H1 (cell line): ENCODE data around the gene DNAAF5. TPM values are rescaled to one million over a fixed set of nuclear protein-coding genes. Genes with fewer than 3 reads are reported as not detected.

Experiments used
- CTCF ChIA-PET: fragments of 300-600 bp; sonication (Branson Sonifier 250); formaldehyde crosslinking; loops from one replicate; lab custom pipeline; 2021; ENCODE audit not compliant: partially characterized antibody; lab: Charles Lee
- POLR2A ChIA-PET: fragments of 300-600 bp; sonication (Branson Sonifier 250); formaldehyde crosslinking; loops from one replicate; lab custom pipeline; 2021; ENCODE audit warnings: inconsistent platforms; ENCODE audit not compliant: partially characterized antibody; lab: Charles Lee
- DNase-seq, 2 experiments: peaks; one replicate each; pipeline versions ENCODE4 v3.0.0 to v3.0.0-alpha.2; 2010 to 2022; ENCODE audit warnings: low spot score in 2 of 2, low read depth in 1 of 2, mixed read lengths in 1 of 2
- FAIRE-seq: peaks from 2 replicates; lab custom pipeline; 2011; peaks lifted over from hg19 to GRCh38; lab: Jason Lieb, UNC
- H2AFZ ChIP-seq: 2 replicates; pipeline ENCODE4 v1.8.1; 2012; ENCODE audit warnings: low read length, inconsistent platforms
- H2AK5ac ChIP-seq: 2 replicates; pipeline ENCODE4 v1.6.1; 2013; ENCODE audit warnings: low read depth, low read length
- H2BK120ac ChIP-seq: replicated peaks from 2 replicates; pipeline ENCODE3; 2013; ENCODE audit warnings: low read depth, low read length, inconsistent platforms
- H2BK12ac ChIP-seq: 2 replicates; pipeline ENCODE4 v1.6.1; 2013; ENCODE audit warnings: low read depth, low read length
- H2BK15ac ChIP-seq: 2 replicates; pipeline ENCODE4 v1.6.1; 2013; ENCODE audit warnings: low read length
- H2BK20ac ChIP-seq: 2 replicates; pipeline ENCODE4 v1.6.1; 2013; ENCODE audit warnings: low read length
- H2BK5ac ChIP-seq: 2 replicates; pipeline ENCODE4 v1.6.1; 2013; ENCODE audit warnings: low read depth, low read length
- H3K14ac ChIP-seq: 2 replicates; pipeline ENCODE4 v1.6.1; 2013; ENCODE audit warnings: inconsistent platforms; ENCODE audit not compliant: insufficient read length
- H3K18ac ChIP-seq: 2 replicates; pipeline ENCODE4 v1.6.1; 2013; ENCODE audit warnings: low read length; ENCODE audit errors: extremely low read depth
- H3K23ac ChIP-seq: 2 replicates; pipeline ENCODE4 v1.6.1; 2013; ENCODE audit warnings: inconsistent platforms; ENCODE audit not compliant: insufficient read length
- H3K23me2 ChIP-seq: 2 replicates; pipeline ENCODE4 v1.6.1; 2013; ENCODE audit warnings: low read depth, low read length
- H3K27ac ChIP-seq: 2 replicates; pipeline ENCODE4 v1.6.1; 2011; ENCODE audit warnings: low read depth, low read length, inconsistent platforms
- H3K27me3 ChIP-seq, 4 experiments: replicated peaks in 1 of 4; 1 replicate in 1 of 4; 2 replicates in 3 of 4; pipeline versions ENCODE4 v1.6.1 to v1.8.1; 2011 to 2013; ENCODE audit warnings: low read length in 3 of 4, mild to moderate bottlenecking in 3 of 4, inconsistent platforms in 2 of 4, mixed read lengths in 2 of 4, moderate library complexity in 1 of 4; ENCODE audit not compliant: control insufficient read depth in 3 of 4, insufficient read depth in 3 of 4; ENCODE audit errors: extremely low read depth in 1 of 4
- H3K36me3 ChIP-seq, 4 experiments: 2 replicates each; pipeline versions ENCODE4 v1.6.1 to v1.8.1; 2011 to 2013; ENCODE audit warnings: mild to moderate bottlenecking in 4 of 4, low read length in 3 of 4, moderate library complexity in 2 of 4, control low read depth in 1 of 4, inconsistent platforms in 1 of 4; ENCODE audit not compliant: insufficient read depth in 4 of 4, control insufficient read depth in 2 of 4
- H3K4ac ChIP-seq: replicated peaks from 2 replicates; pipeline ENCODE3; 2013; ENCODE audit warnings: low read length, low read depth, mixed read lengths, inconsistent platforms; ENCODE audit not compliant: insufficient read length
- H3K4me1 ChIP-seq, 4 experiments: replicated peaks in 1 of 4; 1 replicate in 1 of 4; 2 replicates in 3 of 4; pipeline versions ENCODE4 v1.6.1 to v1.8.1; 2011 to 2013; ENCODE audit warnings: low read length in 3 of 4, inconsistent platforms in 2 of 4, mixed read lengths in 1 of 4; ENCODE audit not compliant: insufficient read depth in 4 of 4, control insufficient read depth in 3 of 4
- H3K4me2 ChIP-seq, 2 experiments: 2 replicates each; pipeline versions ENCODE4 v1.6.1 to v1.8.1; 2011 to 2013; ENCODE audit warnings: low read depth in 2 of 2, low read length in 2 of 2, control low read depth in 1 of 2, inconsistent platforms in 1 of 2, mild to moderate bottlenecking in 1 of 2; ENCODE audit not compliant: insufficient read depth in 1 of 2
- H3K4me3 ChIP-seq, 4 experiments: fragments of 200-600, 300-600 bp in 1 of 4; sonication (generic), shearing (Covaris generic), sonication (Bioruptor Twin) in 1 of 4; 2 replicates each; pipeline versions ENCODE4 v1.5.1 to v1.8.1; 2011 to 2016; ENCODE audit warnings: low read length in 4 of 4, low read depth in 3 of 4, control low read depth in 2 of 4, inconsistent platforms in 2 of 4, mild to moderate bottlenecking in 2 of 4, mixed read lengths in 1 of 4, moderate library complexity in 1 of 4; ENCODE audit not compliant: insufficient read depth in 2 of 4; ENCODE audit errors: extremely low read depth in 1 of 4
- H3K56ac ChIP-seq: replicated peaks from 2 replicates; pipeline ENCODE3; 2013; ENCODE audit warnings: low read depth, mild to moderate bottlenecking, mixed read lengths, low read length, inconsistent platforms; ENCODE audit not compliant: insufficient read length
- H3K79me1 ChIP-seq: 2 replicates; pipeline ENCODE4 v1.6.1; 2013; ENCODE audit warnings: low read depth, low read length, control low read depth
- H3K79me2 ChIP-seq, 2 experiments: 2 replicates each; pipeline versions ENCODE4 v1.6.1 to v1.8.1; 2012 to 2013; ENCODE audit warnings: low read length in 2 of 2, mild to moderate bottlenecking in 2 of 2, inconsistent platforms in 1 of 2; ENCODE audit not compliant: insufficient read depth in 2 of 2, control insufficient read depth in 1 of 2
- H3K9ac ChIP-seq, 4 experiments: replicated peaks in 1 of 4; 1 replicate in 1 of 4; 2 replicates in 3 of 4; pipeline versions ENCODE4 v1.6.1 to v1.8.1; 2011 to 2013; ENCODE audit warnings: low read depth in 3 of 4, low read length in 3 of 4, control low read depth in 2 of 4, mild to moderate bottlenecking in 2 of 4, moderate library complexity in 2 of 4, inconsistent platforms in 1 of 4; ENCODE audit errors: extremely low read depth in 1 of 4
- H3K9me3 ChIP-seq, 2 experiments: 2 replicates each; pipeline versions ENCODE4 v1.6.1 to v1.8.1; 2012 to 2013; ENCODE audit warnings: mild to moderate bottlenecking in 2 of 2, moderate library complexity in 2 of 2, control low read depth in 1 of 2, inconsistent platforms in 1 of 2, low read depth in 1 of 2, low read length in 1 of 2, mixed read lengths in 1 of 2; ENCODE audit not compliant: insufficient read depth in 2 of 2
- H4K20me1 ChIP-seq, 2 experiments: replicated peaks in 1 of 2; 2 replicates each; pipeline versions ENCODE3 to v1.8.1; 2011 to 2013; ENCODE audit warnings: inconsistent platforms in 2 of 2, low read length in 2 of 2, mild to moderate bottlenecking in 1 of 2; ENCODE audit not compliant: insufficient read depth in 2 of 2, control insufficient read depth in 1 of 2
- H4K5ac ChIP-seq: 2 replicates; pipeline ENCODE4 v1.6.1; 2013; ENCODE audit warnings: low read length, low read depth, mixed read lengths, inconsistent platforms; ENCODE audit not compliant: insufficient read length
- H4K8ac ChIP-seq: 2 replicates; pipeline ENCODE4 v1.8.0; 2013; ENCODE audit warnings: mild to moderate bottlenecking, moderate library complexity, low read length, inconsistent platforms; ENCODE audit not compliant: insufficient read depth; ENCODE audit errors: extremely low read depth
- H4K91ac ChIP-seq: replicated peaks from 2 replicates; pipeline ENCODE3; 2013; ENCODE audit warnings: low read length, mixed read lengths, inconsistent platforms; ENCODE audit not compliant: insufficient read length
- BRCA1 ChIP-seq: IDR thresholded peaks from 2 replicates; pipeline ENCODE4 v1.6.1; 2012; ENCODE audit warnings: low read depth, low read length, improper control_type of control experiment
- CHD1 ChIP-seq: IDR thresholded peaks from 2 replicates; pipeline ENCODE4 v1.6.1; 2012; ENCODE audit warnings: low read depth, low read length, improper control_type of control experiment
- GTF2F1 ChIP-seq: IDR thresholded peaks from 2 replicates; pipeline ENCODE4 v1.6.1; 2012; ENCODE audit warnings: low read depth, low read length, improper control_type of control experiment, borderline replicate concordance
- MAX ChIP-seq: IDR thresholded peaks from 2 replicates; pipeline ENCODE4 v1.6.1; 2012; ENCODE audit warnings: inconsistent platforms
- POLR2A ChIP-seq, 2 experiments: IDR thresholded peaks; 1 replicate in 1 of 2; 2 replicates in 1 of 2; pipeline ENCODE4 v1.6.1; 2011; ENCODE audit warnings: low read depth in 2 of 2, low read length in 2 of 2, mild to moderate bottlenecking in 2 of 2; ENCODE audit errors: control extremely low read depth in 1 of 2
- RFX5 ChIP-seq: IDR thresholded peaks from 2 replicates; pipeline ENCODE4 v1.6.1; 2011; ENCODE audit warnings: low read depth, low read length, improper control_type of control experiment, borderline replicate concordance
- SP4 ChIP-seq: IDR thresholded peaks from 2 replicates; pipeline ENCODE4 v1.6.1; 2012; ENCODE audit warnings: low read length, inconsistent platforms
- ZNF274 ChIP-seq: IDR thresholded peaks from 2 replicates; pipeline ENCODE4 v1.7.0; 2012; ENCODE audit warnings: low read length, borderline replicate concordance; ENCODE audit errors: extremely low read depth
- WGBS, 2 experiments: shearing (Covaris generic) in 1 of 2; methylation state at CpG; one replicate each; pipeline versions ENCODE4 v1.1.6 to v1.1.7; 2013 to 2015; ENCODE audit warnings: low lambda C conversion rate in 2 of 2, mixed read lengths in 2 of 2, inconsistent platforms in 1 of 2, low coverage in 1 of 2, missing lambda C conversion rate in 1 of 2; ENCODE audit not compliant: insufficient replicate concordance in 2 of 2, insufficient coverage in 1 of 2, insufficient read length in 1 of 2; ENCODE audit errors: extremely low coverage in 1 of 2, missing lambda C conversion rate in 1 of 2; 5-methylcytosine and 5-hydroxymethylcytosine counted together
- polyA plus RNA-seq, 7 experiments: library from polyadenylated mRNA; depleted of rRNA in 3 of 7; stranded (reverse) in 5 of 7; unstranded in 2 of 7; fragments of >200 nt in 5 of 7; fragments of 200-250 nt in 2 of 7; gene quantifications; 1 replicate in 5 of 7; 2 replicates in 1 of 7; 4 replicates in 1 of 7; pipeline versions ENCODE4 v1.2.1 to v1.2.3, GENCODE V29; 2011 to 2013; ENCODE audit warnings: missing spikeins in 2 of 7, mixed read lengths in 2 of 7
- total RNA-seq: library from RNA; stranded (reverse); fragmentation: NEBNext Ultra II Directional; extraction: Animal tissue kit (Norgen Biotek cat#: 25700); gene quantifications from 2 replicates; pipeline ENCODE4 v1.2.1, GENCODE V29; 2021

Gene DNAAF5
- total and polyA plus RNA-seq, 2 of the 8 experiments (the other 6 are each of a cell fraction or from before 2014, with no cell fraction given) = 55.1 to 95.9 TPM

DNA sequence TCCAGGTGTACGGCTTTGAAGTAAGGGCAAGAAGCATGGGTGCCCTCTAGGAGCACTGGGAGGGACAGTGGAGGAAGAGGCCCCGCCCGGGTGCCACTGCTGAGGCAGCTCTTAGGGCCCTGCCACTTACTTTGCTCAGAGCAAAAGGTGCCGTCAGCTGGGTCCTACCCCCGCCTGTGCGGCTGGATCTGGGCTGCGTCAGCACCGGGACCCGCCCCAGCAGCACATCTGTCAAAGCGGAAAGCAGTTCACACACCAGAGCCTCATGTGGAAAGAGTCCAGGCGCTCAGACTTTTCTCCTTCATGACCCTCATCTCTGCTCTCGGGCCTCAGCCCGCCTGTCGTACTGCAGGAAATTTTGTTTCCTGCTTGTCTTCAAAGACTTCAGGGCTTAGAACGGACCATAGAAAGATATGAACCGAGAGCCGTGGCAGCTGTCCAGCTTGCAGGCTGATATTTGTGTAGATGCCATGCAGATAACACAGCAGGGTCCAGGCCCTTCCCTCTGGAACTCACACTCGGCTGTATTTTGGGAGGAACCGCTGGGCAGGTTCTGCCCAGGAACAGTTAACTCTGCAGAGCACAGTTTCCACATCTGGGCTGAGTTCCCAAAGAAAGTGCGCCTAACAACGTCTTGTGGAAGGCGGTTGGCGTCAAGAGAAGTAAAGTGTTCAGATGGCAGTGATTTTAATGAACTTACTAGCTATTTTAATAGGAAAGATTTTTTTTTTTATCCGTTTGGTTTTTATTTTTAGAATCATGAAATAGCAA is 44.9 kb downstream of the DNAAF5 start:
- Histone ChIP-seq H3K23ac (no peak overlapping the region), H4K91ac (no peak overlapping the region), H3K23me2 (no peaks in the 10 kb centered on the region), H3K4me2 (no peak overlapping the region), H2BK5ac (no peak overlapping the region), H4K5ac (no peak overlapping the region), H2BK12ac (no peak overlapping the region), H3K79me2 (no peaks in the 10 kb centered on the region), H3K18ac (no peak overlapping the region), H2BK120ac (no peak overlapping the region), H3K14ac (no peak overlapping the region), H3K27me3 (no peaks in the 10 kb centered on the region), H3K4me3 (no peak overlapping the region), H3K79me1 (no peaks in the 10 kb centered on the region), H3K9ac (no peak overlapping the region), H2AK5ac (no peak overlapping the region), H3K9me3 (no peaks in the 10 kb centered on the region), H2AFZ (no peak overlapping the region), H3K56ac (no peak overlapping the region), H4K20me1 (peaks cover 5 to 8% of the 10 kb centered on the region in 2 experiments), H3K4ac (no peak overlapping the region), H2BK15ac (no peak overlapping the region), H2BK20ac (no peak overlapping the region), H3K36me3 (peaks cover 2 to 23% (median 12%) of the 10 kb centered on the region in 4 experiments; a peak in 6 of 8 replicates), H4K8ac (no peak overlapping the region), H3K4me1 (peaks cover 0 to 5% (median under 1%) of the 10 kb centered on the region in 4 experiments; a peak in 2 of 7 replicates), H3K27ac (no peak overlapping the region)
- TF ChIP-seq GTF2F1 = no peak
- no peak for TF ChIP-seq RFX5
- TF ChIP-seq BRCA1 = no peak
- no peak for TF ChIP-seq CHD1
- no peak for TF ChIP-seq POLR2A (IDR thresholded peaks at IDR 0.05; ENCODE audit: control extremely low read depth in 1 of 2, low read depth in 2 of 2, low read length in 2 of 2)
- no peak for TF ChIP-seq SP4
- no peak for TF ChIP-seq ZNF274
- TF ChIP-seq MAX = no peak
- ChIA-PET CTCF (interaction anchor here (0.6 to 1.9 kb wide), 6 partner anchors 10 to 453 kb away, joined by 3 to 4 read pairs (median 4); no protein-coding TSS in a partner anchor), POLR2A (interaction anchor here (1.6 kb wide), 1 partner anchor 10 kb away, joined by 3 read pairs; no protein-coding TSS in a partner anchor)
- FAIRE-seq (no peak), DNase-seq (no peak)
- 93% methylated on average over 24 of the region's 24 CpGs; no CpG with 5 or more reads in 1 of the 2 experiments for WGBS, 2 experiments
